HepG2 (cell line): ENCODE measurements around the gene CHKA. TPM values are rescaled to one million over a fixed set of nuclear protein-coding genes. Genes with fewer than 3 reads are reported as not detected.
A peak's percentile ranks its signal among the peaks of the same experiment; 100 is the strongest.

Experiments used
- ATF7 ChIP-seq, 2 experiments: fragments of 450-650 bp in 1 of 2; sonication (generic) in 1 of 2; formaldehyde crosslinking in 1 of 2; IDR thresholded peaks; 2 replicates each; pipeline versions ENCODE4 v1.4.0 to v1.6.1; 2016 to 2020; ENCODE audit warnings: antibody characterized with exemption in 1 of 2, mild to moderate bottlenecking in 1 of 2, missing genetic modification reagents in 1 of 2
- FOSL2 ChIP-seq: sonication (generic); formaldehyde crosslinking; IDR thresholded peaks from 2 replicates; pipeline ENCODE4 v1.4.0; 2020; ENCODE audit warnings: missing genetic modification reagents
- ISX ChIP-seq: sonication (generic); formaldehyde crosslinking; conservative IDR thresholded peaks from 2 replicates; pipeline ENCODE4 v1.5.0; 2020; ENCODE audit warnings: missing genetic modification reagents
- KAT8 ChIP-seq: IDR thresholded peaks from 2 replicates; pipeline ENCODE4 v1.6.1; 2016; ENCODE audit warnings: missing genetic modification reagents, missing compliant biosample characterization
- KDM5A ChIP-seq: fragments of 200-600 bp; sonication (generic); IDR thresholded peaks from 2 replicates; pipeline ENCODE4 v1.7.0; 2018; ENCODE audit warnings: antibody characterized with exemption, mild to moderate bottlenecking, low read length, borderline replicate concordance
- TARDBP ChIP-seq: sonication (generic); formaldehyde crosslinking; IDR thresholded peaks from 2 replicates; pipeline ENCODE4 v1.8.0; 2022; ENCODE audit warnings: mild to moderate bottlenecking, missing genetic modification reagents
- TCF12 ChIP-seq, 2 experiments: fragments of 450-650 bp in 1 of 2; sonication (generic) in 1 of 2; formaldehyde crosslinking in 1 of 2; IDR thresholded peaks; 2 replicates each; pipeline versions ENCODE4 v1.6.1 to v1.8.0; 2017 to 2022; ENCODE audit warnings: antibody characterized with exemption in 1 of 2, mild to moderate bottlenecking in 1 of 2, missing genetic modification reagents in 1 of 2, moderate library complexity in 1 of 2
- TMF1 ChIP-seq: sonication (generic); formaldehyde crosslinking; IDR thresholded peaks from 2 replicates; pipeline ENCODE4 v1.8.1; 2022; ENCODE audit warnings: low read depth, missing genetic modification reagents
- ZNF441 ChIP-seq: sonication (generic); formaldehyde crosslinking; IDR thresholded peaks from 2 replicates; pipeline ENCODE4 v1.7.0; 2021; ENCODE audit warnings: missing genetic modification reagents, borderline replicate concordance
- ZNF598 ChIP-seq: sonication (generic); formaldehyde crosslinking; IDR thresholded peaks from 2 replicates; pipeline ENCODE4 v1.5.1; 2020; ENCODE audit warnings: mild to moderate bottlenecking, missing genetic modification reagents, borderline replicate concordance
- ZNF768 ChIP-seq: sonication (generic); formaldehyde crosslinking; IDR thresholded peaks from 2 replicates; pipeline ENCODE4 v1.4.0; 2020; ENCODE audit warnings: missing genetic modification reagents
- ZSCAN22 ChIP-seq: sonication (generic); formaldehyde crosslinking; IDR thresholded peaks from 2 replicates; pipeline ENCODE4 v1.4.0; 2020; ENCODE audit warnings: mild to moderate bottlenecking, missing genetic modification reagents
- polyA plus RNA-seq, 8 experiments: library from polyadenylated mRNA; depleted of rRNA in 3 of 8; stranded (reverse) in 7 of 8; unstranded in 1 of 8; fragments of >200 nt; fragmentation: Illumina TruSeq in 4 of 8; extraction: Trizol in 4 of 8; gene quantifications; 2 replicates each; pipeline versions ENCODE4 v1.2.1 to v1.2.3, GENCODE V29; 2011 to 2016; ENCODE audit warnings: low read depth in 4 of 8, missing spikeins in 1 of 8, mixed read lengths in 1 of 8; ENCODE audit not compliant: insufficient read depth in 1 of 8
- total RNA-seq, 5 experiments: library from RNA; depleted of rRNA; stranded (reverse); fragments of >200 nt; fragmentation: Illumina TruSeq; extraction: Trizol; gene quantifications; 2 replicates each; pipeline ENCODE4 v1.2.3, GENCODE V29; 2016; ENCODE audit warnings: low read depth in 1 of 5
- TF ChIP-seq, protein P1 (sequence below): sonication (generic); formaldehyde crosslinking; IDR thresholded peaks from 2 replicates; pipeline ENCODE4 v1.4.0; 2020; ENCODE audit warnings: missing genetic modification reagents
- TF ChIP-seq, protein P2 (sequence below): IDR thresholded peaks from 2 replicates; pipeline ENCODE4 v1.6.1; 2016; ENCODE audit warnings: mild to moderate bottlenecking
- TF ChIP-seq, protein P3 (sequence below): sonication (generic); formaldehyde crosslinking; IDR thresholded peaks from 2 replicates; pipeline ENCODE4 v1.8.1; 2022; ENCODE audit warnings: mild to moderate bottlenecking, missing genetic modification reagents
- TF ChIP-seq, protein P4 (sequence below): IDR thresholded peaks from 2 replicates; pipeline ENCODE4 v1.6.1; 2016; ENCODE audit warnings: low read depth
- TF ChIP-seq, protein P5 (sequence below): IDR thresholded peaks from 2 replicates; pipeline ENCODE4 v1.6.1; 2012; ENCODE audit warnings: inconsistent platforms

Gene CHKA
- total and polyA plus RNA-seq, 2 of the 13 experiments (the other 11 are each of a cell fraction or from before 2014, with no cell fraction given): 71.6 to 92.7 TPM

DNA sequence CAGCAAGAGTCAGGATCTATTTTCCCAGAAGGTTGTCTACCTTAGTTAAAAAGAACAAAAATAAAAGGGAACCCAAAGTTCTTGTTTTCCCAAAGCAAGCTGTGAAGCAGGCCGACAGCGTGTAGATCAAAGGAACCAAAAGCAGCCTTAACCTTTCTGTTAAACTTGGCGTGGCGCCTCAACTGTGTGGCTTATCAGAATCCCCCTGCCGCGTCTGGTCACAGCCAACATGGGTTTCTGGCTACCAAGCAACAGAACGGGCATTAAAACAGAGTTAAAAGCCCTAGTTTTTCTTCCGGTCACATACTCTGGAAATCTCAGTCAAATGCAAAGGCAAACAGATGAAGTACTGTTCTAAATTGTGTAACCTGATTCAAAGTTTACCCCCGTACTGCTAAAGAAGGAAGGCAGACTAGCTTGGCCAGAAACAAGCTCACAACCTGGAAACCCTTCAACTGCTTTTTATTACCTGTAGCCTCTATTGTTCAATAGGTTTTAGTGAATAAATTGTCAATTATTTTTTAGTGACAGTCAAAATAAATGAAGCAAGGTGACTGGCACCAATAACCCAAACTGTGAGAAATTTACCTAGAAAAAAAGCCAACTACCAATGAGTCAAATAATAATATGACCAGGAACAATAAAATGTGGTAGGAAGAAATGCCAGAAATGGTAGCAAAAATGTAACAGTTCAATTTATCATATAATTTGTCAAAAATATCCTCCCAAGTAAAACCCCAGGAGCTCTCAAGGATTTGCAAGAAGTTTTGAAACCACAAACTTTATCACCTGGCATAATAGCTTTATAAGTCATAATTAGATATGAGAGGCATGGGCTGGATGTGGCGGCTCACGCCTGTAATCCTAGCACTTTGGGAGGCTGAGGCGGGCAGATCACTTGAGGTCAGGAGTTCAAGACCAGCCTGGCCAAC is 21.4 kb downstream of the CHKA start (continued):
- TF ChIP-seq, protein P1, sequence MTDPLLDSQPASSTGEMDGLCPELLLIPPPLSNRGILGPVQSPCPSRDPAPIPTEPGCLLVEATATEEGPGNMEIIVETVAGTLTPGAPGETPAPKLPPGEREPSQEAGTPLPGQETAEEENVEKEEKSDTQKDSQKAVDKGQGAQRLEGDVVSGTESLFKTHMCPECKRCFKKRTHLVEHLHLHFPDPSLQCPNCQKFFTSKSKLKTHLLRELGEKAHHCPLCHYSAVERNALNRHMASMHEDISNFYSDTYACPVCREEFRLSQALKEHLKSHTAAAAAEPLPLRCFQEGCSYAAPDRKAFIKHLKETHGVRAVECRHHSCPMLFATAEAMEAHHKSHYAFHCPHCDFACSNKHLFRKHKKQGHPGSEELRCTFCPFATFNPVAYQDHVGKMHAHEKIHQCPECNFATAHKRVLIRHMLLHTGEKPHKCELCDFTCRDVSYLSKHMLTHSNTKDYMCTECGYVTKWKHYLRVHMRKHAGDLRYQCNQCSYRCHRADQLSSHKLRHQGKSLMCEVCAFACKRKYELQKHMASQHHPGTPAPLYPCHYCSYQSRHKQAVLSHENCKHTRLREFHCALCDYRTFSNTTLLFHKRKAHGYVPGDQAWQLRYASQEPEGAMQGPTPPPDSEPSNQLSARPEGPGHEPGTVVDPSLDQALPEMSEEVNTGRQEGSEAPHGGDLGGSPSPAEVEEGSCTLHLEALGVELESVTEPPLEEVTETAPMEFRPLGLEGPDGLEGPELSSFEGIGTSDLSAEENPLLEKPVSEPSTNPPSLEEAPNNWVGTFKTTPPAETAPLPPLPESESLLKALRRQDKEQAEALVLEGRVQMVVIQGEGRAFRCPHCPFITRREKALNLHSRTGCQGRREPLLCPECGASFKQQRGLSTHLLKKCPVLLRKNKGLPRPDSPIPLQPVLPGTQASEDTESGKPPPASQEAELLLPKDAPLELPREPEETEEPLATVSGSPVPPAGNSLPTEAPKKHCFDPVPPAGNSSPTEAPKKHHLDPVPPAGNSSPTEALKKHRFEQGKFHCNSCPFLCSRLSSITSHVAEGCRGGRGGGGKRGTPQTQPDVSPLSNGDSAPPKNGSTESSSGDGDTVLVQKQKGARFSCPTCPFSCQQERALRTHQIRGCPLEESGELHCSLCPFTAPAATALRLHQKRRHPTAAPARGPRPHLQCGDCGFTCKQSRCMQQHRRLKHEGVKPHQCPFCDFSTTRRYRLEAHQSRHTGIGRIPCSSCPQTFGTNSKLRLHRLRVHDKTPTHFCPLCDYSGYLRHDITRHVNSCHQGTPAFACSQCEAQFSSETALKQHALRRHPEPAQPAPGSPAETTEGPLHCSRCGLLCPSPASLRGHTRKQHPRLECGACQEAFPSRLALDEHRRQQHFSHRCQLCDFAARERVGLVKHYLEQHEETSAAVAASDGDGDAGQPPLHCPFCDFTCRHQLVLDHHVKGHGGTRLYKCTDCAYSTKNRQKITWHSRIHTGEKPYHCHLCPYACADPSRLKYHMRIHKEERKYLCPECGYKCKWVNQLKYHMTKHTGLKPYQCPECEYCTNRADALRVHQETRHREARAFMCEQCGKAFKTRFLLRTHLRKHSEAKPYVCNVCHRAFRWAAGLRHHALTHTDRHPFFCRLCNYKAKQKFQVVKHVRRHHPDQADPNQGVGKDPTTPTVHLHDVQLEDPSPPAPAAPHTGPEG (CRISPR knock-in tag): no peak
- TF ChIP-seq, protein P2, sequence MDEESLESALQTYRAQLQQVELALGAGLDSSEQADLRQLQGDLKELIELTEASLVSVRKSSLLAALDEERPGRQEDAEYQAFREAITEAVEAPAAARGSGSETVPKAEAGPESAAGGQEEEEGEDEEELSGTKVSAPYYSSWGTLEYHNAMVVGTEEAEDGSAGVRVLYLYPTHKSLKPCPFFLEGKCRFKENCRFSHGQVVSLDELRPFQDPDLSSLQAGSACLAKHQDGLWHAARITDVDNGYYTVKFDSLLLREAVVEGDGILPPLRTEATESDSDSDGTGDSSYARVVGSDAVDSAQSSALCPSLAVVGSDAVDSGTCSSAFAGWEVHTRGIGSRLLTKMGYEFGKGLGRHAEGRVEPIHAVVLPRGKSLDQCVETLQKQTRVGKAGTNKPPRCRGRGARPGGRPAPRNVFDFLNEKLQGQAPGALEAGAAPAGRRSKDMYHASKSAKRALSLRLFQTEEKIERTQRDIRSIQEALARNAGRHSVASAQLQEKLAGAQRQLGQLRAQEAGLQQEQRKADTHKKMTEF (CRISPR knock-in tag): peak; percentile 87
- peak; percentile 31; the same call in 1 of the 2 replicates for TF ChIP-seq KDM5A
- TF ChIP-seq, protein P3, sequence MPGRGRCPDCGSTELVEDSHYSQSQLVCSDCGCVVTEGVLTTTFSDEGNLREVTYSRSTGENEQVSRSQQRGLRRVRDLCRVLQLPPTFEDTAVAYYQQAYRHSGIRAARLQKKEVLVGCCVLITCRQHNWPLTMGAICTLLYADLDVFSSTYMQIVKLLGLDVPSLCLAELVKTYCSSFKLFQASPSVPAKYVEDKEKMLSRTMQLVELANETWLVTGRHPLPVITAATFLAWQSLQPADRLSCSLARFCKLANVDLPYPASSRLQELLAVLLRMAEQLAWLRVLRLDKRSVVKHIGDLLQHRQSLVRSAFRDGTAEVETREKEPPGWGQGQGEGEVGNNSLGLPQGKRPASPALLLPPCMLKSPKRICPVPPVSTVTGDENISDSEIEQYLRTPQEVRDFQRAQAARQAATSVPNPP (CRISPR knock-in tag): no peak
- peak; percentile 62 for TF ChIP-seq FOSL2 (CRISPR knock-in tag)
- TF ChIP-seq TMF1 (CRISPR knock-in tag): no peak
- TF ChIP-seq ZNF598 (CRISPR knock-in tag): no peak
- TF ChIP-seq, protein P4, sequence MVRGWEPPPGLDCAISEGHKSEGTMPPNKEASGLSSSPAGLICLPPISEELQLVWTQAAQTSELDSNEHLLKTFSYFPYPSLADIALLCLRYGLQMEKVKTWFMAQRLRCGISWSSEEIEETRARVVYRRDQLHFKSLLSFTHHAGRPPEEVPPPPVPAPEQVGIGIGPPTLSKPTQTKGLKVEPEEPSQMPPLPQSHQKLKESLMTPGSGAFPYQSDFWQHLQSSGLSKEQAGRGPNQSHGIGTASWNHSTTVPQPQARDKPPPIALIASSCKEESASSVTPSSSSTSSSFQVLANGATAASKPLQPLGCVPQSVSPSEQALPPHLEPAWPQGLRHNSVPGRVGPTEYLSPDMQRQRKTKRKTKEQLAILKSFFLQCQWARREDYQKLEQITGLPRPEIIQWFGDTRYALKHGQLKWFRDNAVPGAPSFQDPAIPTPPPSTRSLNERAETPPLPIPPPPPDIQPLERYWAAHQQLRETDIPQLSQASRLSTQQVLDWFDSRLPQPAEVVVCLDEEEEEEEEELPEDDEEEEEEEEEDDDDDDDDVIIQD: peak; percentile 64; the same call in 1 of the 2 replicates
- peak; percentile 74 for TF ChIP-seq ZNF441 (CRISPR knock-in tag)
- TF ChIP-seq ZSCAN22 (CRISPR knock-in tag): 0 out of 2 replicates have a peak, but pooled peaks have one; percentile 54
- no peak for TF ChIP-seq ISX (CRISPR knock-in tag)
- no peak for TF ChIP-seq TCF12 (IDR thresholded peaks at IDR 0.05)
- TF ChIP-seq TCF12 (CRISPR knock-in tag; IDR thresholded peaks at IDR 0.05): peak; percentile 63; the same call in 1 of the 2 replicates
- TF ChIP-seq TARDBP: peak; percentile 69; the same call in 1 of the 2 replicates
- TF ChIP-seq ZNF768 (CRISPR knock-in tag): peak; percentile 95
- TF ChIP-seq KAT8 (CRISPR knock-in tag): peak; percentile 44; the same call in 1 of the 2 replicates
- no peak for TF ChIP-seq ATF7 (IDR thresholded peaks at IDR 0.05)
- peak; percentile 67; the same call in 1 of the 2 replicates for TF ChIP-seq ATF7 (CRISPR knock-in tag; IDR thresholded peaks at IDR 0.05)
- TF ChIP-seq, protein P5, sequence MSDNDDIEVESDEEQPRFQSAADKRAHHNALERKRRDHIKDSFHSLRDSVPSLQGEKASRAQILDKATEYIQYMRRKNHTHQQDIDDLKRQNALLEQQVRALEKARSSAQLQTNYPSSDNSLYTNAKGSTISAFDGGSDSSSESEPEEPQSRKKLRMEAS: peak; percentile 79
